Myocyte (in vitro differentiated cells): ENCODE measurements around the gene RAB28. TPM values are rescaled to one million over a fixed set of nuclear protein-coding genes. Genes with fewer than 3 reads are reported as not detected.

Experiments
- DNase-seq: peaks from one replicate; pipeline ENCODE4 v3.0.0-alpha.2; 2012; ENCODE audit warnings: low read depth
- polyA plus RNA-seq: library from polyadenylated mRNA; unstranded; fragments of >200 nt; gene quantifications from one replicate; pipeline ENCODE4 v1.2.1, GENCODE V29; 2012; ENCODE audit warnings: missing spikeins
- total RNA-seq: library from RNA; depleted of rRNA; stranded (reverse); fragments of >200 nt; gene quantifications from 2 replicates; pipeline ENCODE4 v1.2.3, GENCODE V29; 2014

The RAB28 gene
- 15.0 and 22.9 TPM in 2 replicates for total RNA-seq
- 12.6 TPM for polyA plus RNA-seq

- peak; percentile 97 for DNase-seq
These were observed at the start of gene RAB28 for GRCh38 chr4:13484122-13484748. Gene RAB28, minus strand, starts transcription at chr4:13484340.

GRCh38 chr4:13531625-13531998 is 47.5 kb upstream of the RAB28 start:
- no peak for DNase-seq

GRCh38 chr4:13530823-13531624 is 46.9 kb upstream of the RAB28 start:
- no peak for DNase-seq

- DNase-seq, result no peak
These were observed 45.2 kb upstream of the RAB28 start for GRCh38 chr4:13529128-13529919.

GRCh38 chr4:13528821-13529127 is 44.6 kb upstream of the RAB28 start:
- DNase-seq, result no peak

- no peak for DNase-seq
These were observed 44.1 kb upstream of the RAB28 start for GRCh38 chr4:13527981-13528820.

- no peak for DNase-seq
These were observed 43.2 kb upstream of the RAB28 start for GRCh38 chr4:13527192-13527980.

- DNase-seq, result no peak
These were observed 42.5 kb upstream of the RAB28 start for GRCh38 chr4:13526658-13527057.

GRCh38 chr4:13525606-13526281 is 41.6 kb upstream of the RAB28 start:
- DNase-seq, result no peak

GRCh38 chr4:13524504-13525243 is 40.5 kb upstream of the RAB28 start:
- DNase-seq, result no peak

GRCh38 chr4:13523591-13524503 is 39.7 kb upstream of the RAB28 start:
- DNase-seq, result no peak

- DNase-seq, result no peak
These were observed 39.0 kb upstream of the RAB28 start for GRCh38 chr4:13523105-13523477.

GRCh38 chr4:13522282-13523104 is 38.4 kb upstream of the RAB28 start:
- DNase-seq, result no peak

- DNase-seq, result no peak
These were observed 36.9 kb upstream of the RAB28 start for GRCh38 chr4:13521047-13521446.

GRCh38 chr4:13516315-13516860 is 32.2 kb upstream of the RAB28 start:
- DNase-seq, result no peak

GRCh38 chr4:13515268-13515667 is 31.1 kb upstream of the RAB28 start:
- DNase-seq, result no peak

GRCh38 chr4:13514722-13515121 is 30.6 kb upstream of the RAB28 start:
- no peak for DNase-seq
